CD4-positive, alpha-beta T cell treated with Interleukin-6 at 100 ng/mL for 8 hours (primary cell): ENCODE measurements around the gene HAUS7.

ENCODE experiments used
- DNase-seq: peaks from one replicate; pipeline ENCODE4 v3.0.0-alpha.2; 2020; ENCODE audit warnings: mixed read lengths, low spot score

HAUS7 gene

DNA sequence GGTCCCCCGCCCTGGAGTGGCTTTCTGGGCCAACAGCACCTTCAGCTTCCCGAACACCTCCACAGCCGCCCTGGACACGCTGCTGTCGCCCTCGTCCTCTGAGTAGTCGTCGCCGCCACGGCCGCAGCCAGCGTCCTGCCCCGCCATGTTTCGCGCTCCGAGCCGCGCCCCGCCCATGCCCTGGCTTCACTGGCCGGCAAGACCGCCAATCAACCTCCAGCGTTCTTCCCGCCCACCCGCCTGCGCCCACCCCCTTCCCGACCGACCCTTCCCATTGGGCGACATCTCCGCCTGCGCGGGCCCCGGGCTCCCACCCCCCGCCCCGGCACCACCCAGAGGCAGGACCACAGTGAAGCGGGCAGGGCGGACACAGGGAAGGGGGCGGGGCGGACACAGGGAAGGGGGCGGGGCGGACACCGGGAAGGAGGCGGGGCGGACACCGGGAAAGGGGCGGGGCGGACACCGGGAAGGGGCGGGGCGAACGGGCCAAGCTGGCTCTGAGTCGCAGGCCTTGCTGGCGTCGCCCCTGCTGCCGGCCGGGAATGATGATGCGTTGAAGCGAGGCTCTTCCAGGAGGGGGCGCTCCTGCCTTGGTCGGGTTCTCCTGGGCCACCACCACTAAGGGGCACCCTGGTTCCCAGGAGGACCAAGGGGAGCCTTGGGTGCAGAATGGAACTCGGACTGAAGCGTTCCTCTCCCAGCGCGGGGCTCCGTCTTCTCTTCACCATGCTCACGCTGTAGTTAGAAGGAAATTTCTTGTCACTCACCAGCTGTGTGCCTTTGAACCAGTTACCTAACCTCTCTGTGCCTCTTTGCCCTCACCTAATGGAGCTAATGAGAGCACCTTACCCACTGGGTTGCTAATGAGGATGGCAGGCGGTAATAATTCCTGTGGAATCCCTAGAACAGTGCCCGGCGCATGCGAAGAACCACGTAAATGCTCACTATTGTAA lies at the start of gene HAUS7:
Gene HAUS7 (minus strand): TSS at position 166 of the 953 bp plus-strand sequence. CDS start 19 bp downstream, at position 147.
- DNase-seq = peak; percentile 92

DNA sequence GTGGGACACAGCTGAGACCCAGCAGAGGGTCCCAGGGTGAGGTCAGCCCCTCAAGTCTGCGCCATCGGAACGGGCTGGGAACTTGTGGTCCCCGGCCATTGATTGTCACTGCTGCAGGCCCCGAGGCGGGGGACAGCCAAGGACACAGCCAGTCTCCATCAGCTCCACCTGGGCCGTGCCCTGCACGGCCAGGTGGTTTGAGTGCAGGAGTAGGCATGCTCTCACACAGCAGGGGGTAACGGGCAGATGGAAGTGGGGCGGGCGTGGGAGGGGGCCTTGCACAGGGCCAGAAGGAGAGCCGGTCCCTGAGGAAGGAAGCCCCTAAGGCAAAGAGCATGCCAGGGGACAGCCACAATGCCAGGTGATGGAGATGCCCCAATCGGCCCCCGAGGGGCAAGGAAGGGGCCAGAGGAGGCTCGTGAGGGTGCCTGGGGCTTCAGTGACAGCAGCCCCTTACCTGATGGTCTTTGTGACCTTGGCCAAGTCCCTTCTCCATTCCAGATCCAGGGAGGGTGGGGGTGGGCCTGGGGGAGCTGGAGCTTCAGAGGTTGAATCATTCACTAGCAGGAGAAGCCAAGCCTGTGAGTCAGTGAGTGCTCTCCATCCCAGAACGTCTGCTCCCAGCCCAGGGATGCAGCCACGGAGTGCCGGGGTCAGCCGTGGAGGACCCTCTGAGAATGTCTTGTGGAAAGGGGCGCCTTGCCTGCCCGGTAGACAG lies 49.4 kb upstream of the HAUS7 start:
- DNase-seq = no peak

GRCh38 chrX:153517946-153518834 lies 47.8 kb upstream of the HAUS7 start:
- DNase-seq = no peak

DNA sequence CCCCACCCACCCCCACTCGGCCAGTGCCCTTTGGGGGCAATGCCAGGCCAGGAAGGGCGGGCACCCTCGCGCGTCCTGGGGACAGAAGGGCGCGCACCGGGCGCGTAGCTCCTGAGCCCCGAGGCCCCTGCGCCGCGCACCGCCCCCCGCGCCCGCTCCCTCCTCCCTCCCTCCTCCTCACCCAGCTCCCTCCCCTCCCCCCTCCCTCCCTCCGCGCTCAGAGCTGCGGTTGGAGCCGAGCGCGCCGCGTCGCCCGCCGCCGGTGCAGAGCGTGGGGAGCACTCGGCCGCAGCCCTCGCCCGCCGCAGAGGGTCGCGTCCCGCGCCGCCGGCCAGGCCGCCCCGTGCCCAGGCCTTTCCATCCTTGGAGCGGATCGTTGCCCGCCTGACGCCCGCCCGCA lies 47.0 kb upstream of the HAUS7 start, which contains the start of gene ATP2B3:
Gene ATP2B3 (plus strand): TSS at position 220 of the 400 bp plus-strand sequence. CDS start 18,606 bp downstream, outside the sequence.
- no peak for DNase-seq

GRCh38 chrX:153516073-153516472 lies 45.7 kb upstream of the HAUS7 start:
- no peak for DNase-seq

DNA sequence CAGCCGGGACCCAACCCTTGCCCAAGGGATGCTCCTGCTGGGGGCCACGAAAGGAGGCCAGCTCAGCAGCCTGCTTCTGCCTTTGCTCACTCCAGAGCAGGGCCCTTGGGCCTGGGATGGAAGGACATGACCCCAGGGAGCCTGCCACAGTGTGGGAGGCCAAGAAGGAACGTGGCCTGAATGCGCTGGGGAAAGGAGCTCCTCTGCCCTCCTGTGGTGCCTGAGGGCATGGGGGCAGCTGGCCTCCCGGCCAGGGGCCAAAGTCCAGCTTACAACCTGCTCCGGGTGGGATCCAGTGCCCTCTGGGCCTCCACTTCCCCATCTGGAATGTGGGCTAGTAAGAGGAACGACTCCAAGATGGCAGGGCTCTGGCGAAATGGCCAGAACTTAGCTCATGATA lies 45.1 kb upstream of the HAUS7 start:
- no peak for DNase-seq

GRCh38 chrX:153514259-153514658 lies 43.9 kb upstream of the HAUS7 start:
- DNase-seq = no peak

DNA sequence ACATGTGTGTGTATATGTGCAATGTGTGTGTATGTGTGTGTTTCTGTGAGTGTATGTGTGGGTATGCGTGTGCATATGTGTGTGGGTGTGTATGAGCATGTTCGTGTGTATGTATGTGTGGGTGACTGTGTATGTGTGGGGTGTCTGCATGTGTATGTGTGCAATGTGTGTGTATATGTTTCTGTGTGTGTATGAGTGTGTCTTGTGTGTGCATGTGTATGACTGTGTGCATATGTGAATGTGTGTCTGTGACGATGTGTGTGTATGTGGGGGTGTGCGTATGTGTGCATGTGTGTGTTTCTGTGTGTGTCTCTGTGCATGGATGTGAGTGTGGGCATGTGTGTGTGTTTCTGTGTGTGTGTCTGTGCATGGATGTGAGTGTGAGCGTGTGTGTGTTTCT lies 42.9 kb upstream of the HAUS7 start:
- no peak for DNase-seq

DNA sequence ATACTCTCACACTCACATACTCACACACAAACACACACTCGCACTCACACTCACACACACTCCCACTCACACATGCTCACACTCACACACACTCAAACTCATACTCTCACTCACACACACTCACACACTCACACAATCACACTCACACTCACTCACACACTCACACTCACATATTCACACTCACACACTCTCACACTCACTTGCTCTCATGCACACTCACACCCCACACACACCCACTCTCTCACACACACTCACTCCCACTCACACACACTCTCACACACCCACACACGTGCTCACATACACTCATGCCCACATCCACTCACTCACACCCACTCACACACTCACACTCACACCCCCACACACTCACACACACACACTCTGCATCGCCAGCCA lies 42.1 kb upstream of the HAUS7 start:
- DNase-seq = no peak

DNA sequence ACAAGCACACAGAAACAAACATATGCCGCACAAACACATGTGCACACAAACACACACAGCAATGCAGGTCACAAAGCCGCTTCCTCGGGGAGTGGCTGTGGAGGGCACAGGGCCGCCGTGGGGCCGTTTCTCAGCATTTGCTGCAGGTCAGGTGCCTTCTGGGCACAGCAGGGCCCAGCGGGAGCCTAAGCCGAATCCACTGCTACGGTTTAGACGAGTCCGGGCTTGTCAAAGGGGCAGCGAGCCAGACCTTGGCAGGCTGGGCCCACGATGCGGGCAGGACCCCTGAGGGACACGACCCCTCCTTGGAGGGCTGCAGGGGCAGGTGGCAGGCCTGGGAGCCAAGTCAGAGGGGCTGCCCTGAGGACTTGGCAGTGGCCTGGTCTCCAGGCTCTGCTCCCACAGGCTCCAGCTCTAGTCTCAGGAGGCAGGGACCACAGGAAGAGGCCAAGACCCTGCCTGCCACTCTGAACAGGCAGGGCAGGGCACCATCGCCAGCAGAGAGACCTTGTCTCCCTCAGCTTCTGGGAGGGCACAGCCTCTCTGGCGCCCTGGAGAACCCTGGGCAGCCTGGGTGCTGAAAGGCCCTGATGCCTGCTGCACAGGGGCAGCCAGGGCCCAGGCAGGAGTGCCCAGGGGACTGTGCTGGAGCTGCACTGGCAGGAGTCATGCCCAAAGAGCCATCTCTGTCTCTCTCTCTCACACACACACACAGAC lies 41.6 kb upstream of the HAUS7 start:
- DNase-seq = no peak

- DNase-seq = no peak
Measured at GRCh38 chrX:153510383-153510782, 40.0 kb upstream of the HAUS7 start.

- DNase-seq = no peak
Measured at GRCh38 chrX:153509592-153509991, 39.2 kb upstream of the HAUS7 start.

DNA sequence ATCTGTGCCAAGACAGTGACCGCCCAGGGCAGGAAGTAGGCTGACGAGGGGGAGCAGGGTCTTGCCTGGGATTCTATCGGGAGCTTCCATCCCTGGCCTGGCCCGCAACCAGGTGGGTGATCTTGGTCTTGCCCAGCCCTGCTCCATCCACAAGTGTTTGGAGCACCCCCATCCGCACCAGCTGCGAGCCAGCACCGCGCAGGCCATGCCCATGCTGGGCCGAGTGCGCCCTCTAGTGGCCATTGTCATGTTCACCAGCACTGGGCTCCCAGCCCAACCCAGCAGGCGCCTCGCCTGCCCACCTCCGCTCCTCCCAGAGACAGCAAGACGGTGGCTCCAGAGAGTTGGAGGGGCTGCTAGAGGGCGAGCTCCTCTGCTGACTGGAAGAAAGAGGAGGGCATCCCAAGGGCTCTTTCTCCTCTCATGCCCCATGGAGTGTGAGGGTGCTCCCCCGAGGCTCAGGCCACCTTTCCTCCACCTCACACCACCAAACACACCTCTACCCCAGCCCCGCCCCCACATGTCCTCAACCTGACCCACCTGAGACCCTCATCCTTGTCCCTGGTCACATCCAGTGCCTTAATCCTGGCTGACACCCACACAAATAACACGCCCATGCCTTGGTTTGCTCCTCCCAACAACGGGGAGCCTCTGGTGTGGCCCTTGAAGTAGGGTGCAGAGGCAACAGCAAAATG lies 37.3 kb upstream of the HAUS7 start:
- DNase-seq = peak; percentile 78

DNA sequence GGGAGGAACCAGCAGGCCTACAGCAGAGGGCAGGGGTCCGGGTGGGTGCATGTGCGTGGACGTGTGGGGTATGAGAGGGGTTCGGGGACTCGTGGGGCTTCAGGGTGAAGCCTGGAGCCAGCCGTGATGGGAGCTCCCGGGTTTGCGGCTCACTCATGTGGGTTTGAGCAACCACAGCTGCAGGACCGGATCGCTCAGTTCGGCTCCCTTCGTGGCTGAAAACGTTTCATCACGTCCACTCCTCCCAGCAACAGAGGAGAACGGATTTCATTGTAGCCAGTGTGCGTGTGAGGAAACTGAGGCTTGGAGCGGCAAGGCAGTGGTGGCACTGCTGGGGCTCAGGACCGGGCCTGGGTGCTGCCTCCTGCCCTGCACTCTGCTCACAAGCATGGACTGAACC lies 35.0 kb upstream of the HAUS7 start:
- DNase-seq = no peak

GRCh38 chrX:153504445-153505016 lies 34.2 kb upstream of the HAUS7 start:
- DNase-seq = no peak

- DNase-seq = no peak
Measured at GRCh38 chrX:153502796-153503195, 32.4 kb upstream of the HAUS7 start.

DNA sequence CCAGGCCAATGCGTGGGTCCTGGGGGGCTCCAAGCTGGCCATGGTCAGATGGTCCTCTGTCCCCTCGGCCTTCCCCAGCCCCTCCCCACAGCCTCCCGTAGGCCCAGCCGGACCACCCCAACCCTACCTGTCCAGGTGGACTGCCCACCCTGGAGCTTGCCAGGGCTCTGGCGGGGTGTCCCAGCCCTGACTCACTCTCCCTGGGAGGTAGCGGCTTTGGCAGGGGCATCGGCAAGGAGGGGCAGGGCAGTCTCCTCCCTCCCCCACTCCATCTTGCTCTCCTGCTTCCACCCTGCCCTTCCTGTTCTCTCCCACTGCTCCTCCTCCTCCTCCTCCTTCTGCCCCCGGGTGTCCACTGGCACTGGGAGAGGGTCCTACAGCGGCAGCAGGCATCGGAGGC lies 31.8 kb upstream of the HAUS7 start:
- DNase-seq = no peak

DNA sequence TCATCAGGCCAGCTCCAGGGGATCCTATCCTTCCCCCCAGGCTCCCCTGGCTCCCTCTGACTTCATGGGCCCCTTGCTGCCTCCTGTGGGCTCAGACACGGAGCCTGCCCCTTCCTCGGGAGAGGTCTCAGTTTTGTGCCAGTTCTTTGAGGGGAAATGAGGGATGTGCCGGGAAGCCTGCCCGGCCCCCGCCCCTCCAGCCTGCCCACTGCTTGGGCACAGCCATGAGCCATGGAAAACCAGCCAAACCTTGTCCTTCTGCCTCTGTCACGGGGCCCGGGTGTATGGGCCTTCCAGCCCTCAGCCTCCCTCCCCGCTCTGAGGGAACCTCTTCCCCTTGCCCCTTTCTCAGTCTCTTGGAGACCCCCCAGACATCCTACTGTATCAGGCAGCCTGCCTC lies 31.2 kb upstream of the HAUS7 start:
- DNase-seq = no peak

GRCh38 chrX:153500676-153501280 lies 30.4 kb upstream of the HAUS7 start:
- no peak for DNase-seq

GRCh38 chrX:153499876-153500275 lies 29.5 kb upstream of the HAUS7 start:
- DNase-seq = no peak
